HG03460 (cell line): Measurements from ENCODE around the gene CLOCK.

Experiments
- ATAC-seq: cut with Tn5 transposase; IDR thresholded peaks from one replicate; pipeline ENCODE4 v1.9.1; 2021; ENCODE audit not compliant: unreplicated experiment

Gene CLOCK

GRCh38 chr4:55386073-55386472 lies 160.6 kb downstream of the CLOCK start:
- no peak for ATAC-seq

- ATAC-seq = no peak
Observed at GRCh38 chr4:55385201-55385649, 161.5 kb downstream of the CLOCK start.

GRCh38 chr4:55382488-55383003 lies 164.2 kb downstream of the CLOCK start:
- no peak for ATAC-seq

- ATAC-seq = no peak
Observed at GRCh38 chr4:55381502-55381901, 165.2 kb downstream of the CLOCK start.

GRCh38 chr4:55380576-55380975 lies 166.1 kb downstream of the CLOCK start:
- ATAC-seq = no peak

- ATAC-seq = no peak
Observed at GRCh38 chr4:55378617-55379467, 167.9 kb downstream of the CLOCK start.
